Stimulated activated CD4-positive, alpha-beta T cell treated with anti-CD3 and anti-CD28 coated beads, Interleukin-1b, Interleukin-23, amount 100 ng/mL, for 4 hours (primary cell): ENCODE measurements around the gene SLC16A6.
"Not testable (repeated sequence)": the region's sequence is repeated elsewhere in the genome, so short reads cannot be mapped to it uniquely, and the experiment has no call there.

Experiments
- DNase-seq, 2 donors: peaks; one replicate each; pipeline ENCODE4 v3.0.0-alpha.2; 2020; ENCODE audit warnings: low read depth in 2 of 2

The SLC16A6 gene, protein sequence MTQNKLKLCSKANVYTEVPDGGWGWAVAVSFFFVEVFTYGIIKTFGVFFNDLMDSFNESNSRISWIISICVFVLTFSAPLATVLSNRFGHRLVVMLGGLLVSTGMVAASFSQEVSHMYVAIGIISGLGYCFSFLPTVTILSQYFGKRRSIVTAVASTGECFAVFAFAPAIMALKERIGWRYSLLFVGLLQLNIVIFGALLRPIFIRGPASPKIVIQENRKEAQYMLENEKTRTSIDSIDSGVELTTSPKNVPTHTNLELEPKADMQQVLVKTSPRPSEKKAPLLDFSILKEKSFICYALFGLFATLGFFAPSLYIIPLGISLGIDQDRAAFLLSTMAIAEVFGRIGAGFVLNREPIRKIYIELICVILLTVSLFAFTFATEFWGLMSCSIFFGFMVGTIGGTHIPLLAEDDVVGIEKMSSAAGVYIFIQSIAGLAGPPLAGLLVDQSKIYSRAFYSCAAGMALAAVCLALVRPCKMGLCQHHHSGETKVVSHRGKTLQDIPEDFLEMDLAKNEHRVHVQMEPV

DNA sequence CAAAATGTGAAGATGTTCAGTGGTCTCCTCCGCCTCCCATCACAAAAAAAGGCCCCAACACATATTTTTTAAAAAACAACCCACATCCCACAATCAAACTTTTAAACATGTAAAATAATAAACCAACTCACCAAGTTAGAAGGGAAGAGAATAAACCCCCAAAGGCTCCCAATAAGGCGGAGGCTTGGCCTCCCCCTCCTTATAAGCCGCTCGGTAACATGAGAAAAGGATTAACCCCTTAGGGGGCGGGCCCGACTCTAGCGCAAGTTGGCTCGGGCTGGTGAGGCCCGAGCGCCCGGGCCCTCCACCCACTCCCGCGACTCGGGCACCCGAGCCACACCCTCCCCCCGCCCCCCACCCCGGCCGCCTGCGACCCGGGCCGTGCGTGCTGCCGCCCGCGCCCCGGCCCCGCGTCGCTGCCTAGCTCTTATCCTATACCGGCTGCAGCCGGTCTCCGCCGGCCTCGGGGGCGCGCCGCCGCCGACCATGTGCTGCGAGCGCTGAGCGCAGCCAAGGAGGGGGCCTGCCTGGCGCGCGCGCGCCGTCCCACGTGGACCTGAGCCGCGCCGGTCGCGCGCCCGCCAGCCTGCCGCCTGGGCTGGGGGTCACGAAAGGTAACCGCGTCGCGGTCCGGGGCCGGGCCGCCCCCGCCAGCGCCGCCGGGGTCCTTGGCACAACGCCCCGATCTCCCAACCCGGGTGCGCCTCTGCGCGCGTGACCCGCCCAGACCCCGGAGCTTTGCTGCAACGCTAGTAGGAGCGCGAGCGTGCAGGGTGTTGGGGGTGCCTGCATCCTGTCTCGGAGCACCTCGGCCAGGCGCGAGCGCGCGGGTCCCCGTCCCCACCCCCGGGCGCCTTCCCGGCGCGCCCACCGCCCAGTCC is at the start of gene SLC16A6, which contains the start of gene ARSG:
Gene SLC16A6 (minus strand): TSS at position 173 of the 881 bp plus-strand sequence. CDS start 12,807 bp downstream, outside the sequence.
Gene ARSG (plus strand): TSS at position 541 of the 881 bp plus-strand sequence. CDS start 15,999 bp downstream, outside the sequence.
- DNase-seq = peak; percentile 72 to 78

DNA sequence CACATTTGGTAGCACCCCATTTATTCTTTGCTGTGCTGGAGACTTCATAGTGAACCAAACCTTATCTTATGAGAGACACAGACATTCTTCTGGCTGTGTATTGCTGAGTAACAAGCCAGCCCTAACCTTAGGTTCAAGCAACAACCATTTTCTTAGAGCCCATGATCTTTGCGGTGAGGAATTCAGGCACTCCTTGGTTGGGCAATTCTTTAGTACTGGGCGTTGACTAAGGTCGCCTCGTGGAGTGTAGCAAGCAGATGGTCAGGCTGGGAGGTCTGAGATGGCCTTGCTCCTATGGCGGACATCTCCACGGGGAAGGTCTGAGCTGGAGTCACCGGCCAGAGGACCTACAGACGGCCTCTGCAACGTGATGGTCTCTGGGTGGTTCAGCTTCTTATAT is 43.5 kb upstream of the SLC16A6 start:
- DNase-seq = no peak

DNA sequence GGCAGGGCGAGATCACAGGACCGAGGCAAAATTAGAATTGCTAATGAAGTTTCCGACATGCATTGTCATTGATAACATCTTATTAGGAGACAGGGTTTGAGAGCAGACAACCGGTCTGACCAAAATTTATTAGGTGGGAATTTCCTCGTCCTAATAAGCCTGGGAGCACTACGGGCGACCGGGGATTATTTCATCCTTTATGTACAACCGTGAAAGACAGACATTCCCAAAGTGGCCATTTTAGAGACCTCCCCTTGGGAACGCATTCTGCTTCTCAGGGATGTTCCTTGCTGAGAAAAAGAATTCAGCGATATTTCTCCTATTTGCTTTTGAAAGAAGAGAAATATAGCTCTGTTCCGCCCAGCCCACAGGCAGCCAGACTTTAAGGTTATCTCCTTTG is 41.0 kb upstream of the SLC16A6 start:
- DNase-seq = not testable (repeated sequence)

DNA sequence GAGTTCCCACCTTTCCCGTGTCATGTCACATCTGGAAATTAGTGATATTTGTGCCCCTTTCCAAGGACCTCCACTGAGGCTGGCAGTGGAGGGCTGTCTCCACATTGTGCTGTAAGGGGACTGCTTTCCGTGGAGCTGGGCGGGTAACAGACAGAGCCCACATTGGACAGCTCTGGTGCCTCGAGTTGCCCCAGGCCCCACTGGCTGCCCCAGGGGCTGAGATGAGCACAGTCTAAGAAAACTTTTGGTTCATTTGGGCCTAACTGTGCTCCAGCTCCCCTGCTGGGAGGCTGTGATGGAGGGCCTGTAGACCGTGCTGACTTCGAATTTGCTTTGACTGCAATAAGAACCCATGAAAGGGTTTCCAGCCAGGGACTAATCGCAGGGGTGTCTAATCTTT is 38.4 kb upstream of the SLC16A6 start:
- DNase-seq = no peak

DNA sequence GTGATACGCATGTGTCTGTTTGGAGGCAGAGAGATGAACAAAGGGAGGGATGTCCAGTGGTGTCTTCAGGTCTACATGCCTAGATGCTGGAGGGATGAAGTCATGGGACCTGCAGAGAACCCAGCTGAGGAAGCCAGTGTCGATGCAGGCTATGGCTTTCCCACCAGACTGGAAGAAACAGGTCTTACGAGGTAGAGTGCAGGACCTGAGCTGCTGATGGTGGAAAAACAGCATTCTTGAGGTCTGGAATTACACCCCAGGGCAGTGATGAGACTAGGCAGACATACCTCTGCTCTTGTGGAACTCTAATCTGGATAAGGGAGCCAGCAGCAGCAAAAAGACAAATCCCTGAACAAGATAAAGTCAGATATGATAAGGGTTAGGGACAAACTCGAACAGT is 37.7 kb upstream of the SLC16A6 start:
- no peak for DNase-seq

DNA sequence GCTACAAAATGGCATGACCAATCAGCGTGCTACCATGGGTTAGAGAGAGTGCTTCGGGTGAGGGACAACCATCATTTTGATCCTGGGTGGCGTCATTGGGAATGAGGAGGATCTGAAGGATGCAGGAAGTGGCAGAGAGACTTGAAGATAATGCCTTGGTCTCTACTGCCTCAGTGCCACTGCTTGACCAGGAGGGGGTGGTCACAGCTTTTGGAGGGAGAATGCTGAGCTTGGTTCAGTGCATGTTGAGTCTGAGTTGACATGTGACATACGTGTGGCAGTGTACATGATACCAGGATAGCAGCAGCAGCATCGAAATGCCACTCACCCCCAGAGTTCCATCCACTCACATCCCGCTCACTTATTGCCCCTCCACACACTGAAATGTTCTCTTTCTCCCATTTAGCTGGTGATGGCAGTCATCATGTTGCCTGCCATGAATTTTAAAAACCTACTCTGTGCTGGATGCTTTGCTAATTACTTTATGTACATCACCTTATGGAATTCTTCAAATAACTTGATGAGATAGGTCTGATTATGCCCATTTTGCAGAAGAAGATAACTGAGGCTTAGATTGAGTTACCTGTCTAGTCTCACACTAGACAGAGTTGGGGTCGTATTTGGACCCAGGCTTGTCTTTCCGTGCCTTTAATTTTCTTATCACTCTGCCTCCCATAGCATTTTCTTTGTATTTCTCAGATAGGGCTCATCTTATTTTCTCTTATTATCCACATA is 37.1 kb upstream of the SLC16A6 start:
- no peak for DNase-seq

DNA sequence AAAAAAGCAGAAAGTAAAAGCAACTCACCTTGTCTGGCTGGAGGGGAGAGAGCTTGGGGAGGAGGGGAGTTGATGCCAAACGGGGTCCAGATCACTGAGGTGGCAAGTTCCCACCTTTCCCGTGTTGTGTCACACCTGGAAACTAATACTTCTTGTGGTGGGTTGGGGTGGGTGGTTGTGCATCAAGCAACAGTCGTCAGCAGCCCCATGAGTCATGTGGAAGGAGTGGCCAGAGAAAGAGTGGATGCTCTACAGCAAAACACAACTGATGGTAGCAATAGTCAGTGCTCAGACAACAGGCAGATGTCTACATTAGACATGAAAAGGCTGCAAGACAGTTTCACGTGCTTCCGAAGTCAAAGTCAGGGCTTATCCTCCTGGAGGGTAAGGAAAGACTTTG is 35.8 kb upstream of the SLC16A6 start:
- DNase-seq = no peak

DNA sequence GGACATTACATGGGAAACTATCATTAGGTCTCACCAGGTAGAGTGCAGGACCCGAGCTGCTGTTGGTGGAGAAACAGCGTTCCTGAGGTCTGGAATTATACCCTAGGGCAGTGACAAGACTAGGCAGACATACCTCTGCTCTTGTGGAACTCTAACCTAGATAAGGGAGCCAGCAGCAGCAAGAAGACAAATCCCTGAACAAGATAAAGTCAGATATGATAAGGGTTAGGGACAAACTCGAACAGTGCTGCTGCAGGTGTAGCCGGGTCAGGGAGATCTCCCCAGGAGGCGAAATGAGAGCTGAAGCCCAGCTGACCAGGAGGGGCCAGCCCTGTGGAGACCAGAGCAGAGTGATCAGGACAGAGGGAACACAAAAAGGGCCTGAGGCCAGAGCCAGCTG is 35.0 kb upstream of the SLC16A6 start:
- DNase-seq = no peak

DNA sequence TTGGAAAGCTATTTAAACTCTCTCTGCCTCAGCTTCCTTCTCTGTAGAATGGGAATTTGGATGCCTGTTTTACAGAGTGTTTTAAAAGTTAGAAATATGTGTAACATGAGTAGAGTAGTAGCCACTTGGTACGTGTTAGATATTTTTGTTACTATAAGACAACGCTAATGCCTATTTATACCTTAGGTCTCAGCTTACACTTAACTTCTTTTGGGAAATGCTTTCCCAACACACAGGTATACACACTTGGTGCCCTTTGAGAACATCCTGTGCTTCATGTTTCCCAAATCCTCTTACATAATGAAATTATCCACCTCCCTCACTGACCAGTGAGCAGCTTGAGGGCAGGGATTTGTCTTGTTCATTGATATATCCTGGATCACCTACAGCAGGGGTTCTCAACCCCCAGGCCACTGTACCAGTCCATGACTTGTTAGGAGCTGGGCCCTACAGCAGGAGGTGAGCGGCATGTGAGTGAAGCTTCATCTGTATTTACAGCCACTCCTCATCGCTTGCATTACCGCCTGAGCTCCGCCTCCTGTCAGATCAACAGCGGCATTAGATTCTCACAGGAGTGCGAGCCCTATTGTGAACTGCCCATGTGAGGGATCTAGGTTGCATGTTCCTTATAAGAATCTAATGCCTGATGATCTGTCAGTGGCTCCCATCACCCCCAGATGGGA is 33.9 kb upstream of the SLC16A6 start:
- no peak for DNase-seq

DNA sequence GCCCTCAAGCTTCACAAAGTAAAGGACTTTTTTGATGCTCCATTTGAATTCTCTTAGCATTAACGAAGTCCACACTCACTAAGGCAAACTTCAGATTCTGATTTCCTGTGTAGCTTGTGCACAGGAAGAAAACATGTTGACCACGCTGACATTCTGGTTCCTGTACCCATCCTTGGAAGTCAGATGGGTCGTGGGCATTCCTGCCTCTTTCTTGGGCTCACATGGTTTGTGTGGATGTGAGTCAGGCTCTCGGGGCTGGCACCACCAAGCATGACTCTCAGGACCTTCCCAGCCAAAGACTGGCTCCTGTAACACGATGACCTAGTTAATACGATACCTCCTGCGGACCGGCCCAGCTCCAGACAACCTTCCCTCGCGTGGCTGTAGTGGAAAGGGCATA is 33.2 kb upstream of the SLC16A6 start:
- no peak for DNase-seq

DNA sequence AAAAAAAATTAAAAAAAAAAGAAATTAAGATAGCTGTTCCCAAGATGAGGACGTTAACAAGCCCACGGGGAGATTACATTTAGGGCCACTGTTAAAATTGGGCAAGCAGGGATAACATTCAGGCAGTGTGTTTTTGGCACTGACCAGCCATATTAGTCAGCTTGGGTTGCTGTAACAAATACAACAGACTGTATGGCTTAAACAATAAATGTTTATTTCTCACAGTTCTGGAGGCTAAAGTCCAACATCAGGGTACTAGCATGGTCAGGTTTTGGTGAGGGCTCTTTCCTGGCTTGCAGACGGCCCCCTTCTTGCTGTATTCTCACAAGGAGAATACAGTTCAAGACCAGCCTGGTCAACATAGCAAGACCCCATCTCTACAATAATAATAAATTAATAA is 31.7 kb upstream of the SLC16A6 start:
- DNase-seq = no peak

DNA sequence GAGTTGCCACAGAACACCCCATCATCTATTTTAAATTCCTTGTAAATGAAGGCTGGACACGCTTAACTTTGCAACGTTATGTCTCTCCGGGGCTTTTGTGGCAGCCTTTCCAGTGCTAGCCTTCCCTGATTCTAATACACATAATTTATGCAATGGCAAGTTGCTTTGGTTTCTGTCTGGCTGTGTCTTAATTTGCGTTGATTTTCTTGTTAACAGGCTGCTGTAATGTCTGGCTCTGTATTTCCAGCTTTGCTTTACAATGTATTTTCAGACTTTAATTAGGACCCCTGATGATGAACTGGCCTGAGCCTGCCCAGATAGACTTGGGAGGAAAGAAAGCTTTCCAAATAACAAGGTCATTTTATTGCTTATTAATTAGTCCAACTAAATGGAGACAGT is 30.6 kb upstream of the SLC16A6 start:
- no peak for DNase-seq

DNA sequence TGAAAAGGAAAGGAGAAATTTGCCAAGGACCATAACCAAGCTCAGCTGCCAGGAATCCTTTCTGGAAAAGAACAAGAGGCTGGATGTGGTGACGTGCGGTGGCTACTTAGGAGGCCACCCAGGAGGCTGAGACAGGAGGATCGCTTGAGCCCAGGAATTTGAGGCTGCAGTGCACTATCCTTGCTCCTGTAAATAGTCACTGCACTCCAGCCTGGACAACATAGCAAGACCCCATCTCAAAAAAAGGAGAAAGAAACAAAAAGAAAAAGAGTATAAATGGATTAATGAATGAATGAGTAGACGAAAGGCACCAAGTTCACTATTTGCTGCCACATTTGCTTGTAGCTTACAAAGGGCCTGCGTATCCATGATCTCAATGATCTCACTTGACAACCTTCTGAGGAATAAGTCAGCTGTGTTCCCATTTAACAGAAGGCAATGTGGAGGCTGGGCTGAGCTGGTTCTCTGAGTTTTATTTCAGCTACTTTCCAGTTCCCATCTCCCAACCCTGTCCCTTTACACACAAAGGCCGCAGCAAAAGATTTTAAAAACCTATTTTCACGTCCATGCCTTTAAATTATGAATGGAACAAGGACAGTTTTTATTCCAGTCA is 30.1 kb upstream of the SLC16A6 start:
- DNase-seq = no peak

DNA sequence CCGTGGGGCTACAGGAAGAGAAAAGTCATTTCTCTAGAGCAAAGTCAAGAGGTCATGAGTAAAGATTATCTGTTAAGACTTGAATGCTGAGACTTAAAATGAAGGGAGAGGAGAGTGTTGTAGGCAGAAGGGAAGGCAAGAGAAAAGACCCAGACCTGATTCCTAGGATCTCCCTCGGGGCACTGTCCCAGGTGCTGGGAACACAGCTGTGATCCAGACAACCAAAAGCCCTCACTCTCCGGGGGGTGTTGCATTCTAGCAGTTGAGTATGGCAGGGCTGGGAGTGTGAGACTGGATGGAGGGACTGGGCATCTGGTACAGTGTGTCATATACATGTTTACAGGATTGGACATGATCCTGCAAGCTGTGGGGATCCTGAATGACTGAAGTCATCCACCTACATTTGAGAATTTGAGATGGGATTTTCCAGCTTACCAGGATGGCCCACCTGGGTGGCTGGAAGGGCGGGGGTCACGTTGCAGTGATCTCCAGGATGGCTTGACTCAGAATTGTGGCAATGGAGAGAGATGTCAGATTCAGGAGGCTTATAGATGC is 29.5 kb upstream of the SLC16A6 start:
- no peak for DNase-seq

DNA sequence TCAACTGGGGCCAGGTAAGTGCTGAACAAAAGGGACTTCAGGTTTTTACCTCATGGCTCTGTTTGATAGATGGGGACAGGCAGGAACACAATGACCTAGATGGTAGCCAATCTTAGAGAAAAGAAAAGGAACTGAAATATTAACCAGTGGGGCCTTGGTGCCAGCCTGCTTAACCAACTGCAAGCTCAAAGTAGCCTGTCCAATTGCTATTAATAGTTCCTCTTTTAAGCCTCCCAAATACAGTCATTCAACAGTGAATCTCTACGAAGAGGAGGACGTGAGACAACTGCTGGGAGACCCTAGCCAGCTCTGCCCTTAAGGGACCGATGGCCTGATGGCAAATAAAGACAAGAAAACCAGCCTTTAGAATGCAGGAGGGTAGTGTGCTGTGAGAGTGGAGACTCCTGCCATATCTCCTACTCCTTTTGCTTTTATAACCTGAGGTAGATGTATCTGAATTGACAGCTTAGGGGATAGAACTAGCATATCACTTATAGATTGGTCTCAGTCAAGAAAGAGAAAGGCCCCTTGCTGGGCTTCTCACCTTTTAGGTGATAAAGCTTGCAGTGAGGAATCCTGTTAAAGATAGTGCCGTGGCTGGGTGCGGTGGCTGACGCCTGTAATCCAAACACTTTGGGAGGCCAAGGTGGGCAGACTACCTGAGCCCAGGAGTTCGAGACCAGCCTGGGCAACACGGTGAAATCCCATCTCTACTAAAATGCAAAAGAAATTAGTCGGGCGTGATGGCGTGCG is 28.7 kb upstream of the SLC16A6 start:
- no peak for DNase-seq

DNA sequence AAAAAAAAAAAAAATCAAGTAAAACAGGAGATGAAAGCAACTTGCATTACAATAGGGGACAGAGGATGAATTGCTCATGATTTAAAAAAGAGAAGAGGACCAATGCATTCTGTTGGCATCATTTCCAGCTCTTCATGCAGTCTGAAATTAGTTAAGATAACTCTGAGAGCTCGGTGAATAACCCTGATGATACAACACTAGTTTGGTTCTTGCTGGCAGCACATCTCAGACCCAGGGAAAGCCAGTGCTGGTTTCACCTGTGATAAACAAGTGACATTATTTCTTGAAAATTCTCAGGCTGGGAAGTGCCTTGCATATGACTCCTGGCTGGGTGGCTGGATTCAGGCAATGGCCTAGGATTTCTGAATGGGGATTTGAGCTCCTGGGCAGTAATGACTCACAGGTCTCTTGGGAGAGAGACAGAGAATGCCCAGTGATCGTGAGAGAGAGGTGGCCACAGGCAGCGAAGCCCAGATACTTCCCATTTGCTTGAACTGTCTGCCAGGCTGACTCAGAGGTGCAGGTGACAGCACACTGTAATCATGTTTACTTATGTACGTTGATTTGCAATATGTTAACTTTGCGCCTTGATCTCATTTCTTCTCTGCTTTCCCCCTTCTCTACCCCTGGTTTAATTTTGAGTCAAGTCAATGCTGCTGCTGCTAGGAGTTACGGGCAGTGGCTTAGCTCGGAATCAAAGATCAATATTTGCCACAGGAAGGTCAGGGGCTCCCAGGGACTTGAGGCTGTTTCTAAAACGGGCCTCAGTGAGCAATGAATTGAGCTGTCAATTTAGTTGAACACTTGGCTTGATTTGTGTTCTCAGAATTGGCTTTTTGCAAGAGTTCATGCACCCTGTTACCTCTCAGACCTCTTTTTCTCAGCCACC is 27.4 kb upstream of the SLC16A6 start:
- no peak for DNase-seq

DNA sequence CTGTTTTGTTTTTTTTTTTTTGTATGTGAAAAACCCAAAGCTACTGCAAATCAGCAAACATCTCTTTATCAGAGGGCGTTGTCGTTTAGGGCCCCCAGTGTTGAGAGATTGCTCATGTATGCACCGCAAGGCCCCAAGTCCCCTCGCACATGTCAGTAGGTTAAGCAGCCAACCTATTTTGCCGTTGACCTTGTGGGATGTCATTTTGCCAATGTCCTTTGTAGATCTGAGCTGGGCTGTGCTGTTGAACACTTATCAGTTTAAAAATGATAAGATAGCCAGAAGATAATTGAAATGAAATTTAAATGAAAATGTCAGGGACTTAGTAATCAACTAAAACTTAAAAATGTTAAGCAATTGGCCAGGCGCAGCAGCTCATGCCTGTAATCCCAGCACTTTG is 26.5 kb upstream of the SLC16A6 start:
- DNase-seq = no peak

DNA sequence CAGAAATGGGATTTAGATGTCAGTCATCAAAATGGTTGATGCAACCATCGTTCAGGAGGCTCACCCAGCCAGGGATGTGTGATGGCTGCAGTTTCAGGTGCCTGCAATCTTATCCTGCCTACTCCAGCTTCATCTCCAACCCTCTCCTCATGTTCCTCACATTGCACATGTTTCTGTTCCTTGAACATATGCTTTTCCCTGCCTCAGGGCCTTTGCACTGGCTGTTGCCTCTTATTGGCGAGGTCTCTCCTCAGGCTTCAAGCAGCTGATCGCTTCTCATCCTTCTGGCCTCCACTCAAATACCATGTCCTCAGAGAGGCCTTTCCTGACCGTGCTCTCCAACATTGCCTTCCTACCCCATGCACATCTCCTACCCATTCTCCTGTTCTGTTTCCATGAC is 25.0 kb upstream of the SLC16A6 start:
- DNase-seq = no peak
